ENCODE data around the gene TMEM183A.

Gene TMEM183A

GRCh38 chr1:203028784-203029553, 21.8 kb downstream of the TMEM183A start:
- peak; percentile 24 for DNase-seq (ENCODE audit: low spot score)

- DNase-seq (ENCODE audit: low spot score), result peak; percentile 30
These were observed 24.3 kb downstream of the TMEM183A start for GRCh38 chr1:203031467-203031866.

GRCh38 chr1:203033287-203033686, 26.1 kb downstream of the TMEM183A start:
- no peak for DNase-seq (ENCODE audit: low spot score)

DNA sequence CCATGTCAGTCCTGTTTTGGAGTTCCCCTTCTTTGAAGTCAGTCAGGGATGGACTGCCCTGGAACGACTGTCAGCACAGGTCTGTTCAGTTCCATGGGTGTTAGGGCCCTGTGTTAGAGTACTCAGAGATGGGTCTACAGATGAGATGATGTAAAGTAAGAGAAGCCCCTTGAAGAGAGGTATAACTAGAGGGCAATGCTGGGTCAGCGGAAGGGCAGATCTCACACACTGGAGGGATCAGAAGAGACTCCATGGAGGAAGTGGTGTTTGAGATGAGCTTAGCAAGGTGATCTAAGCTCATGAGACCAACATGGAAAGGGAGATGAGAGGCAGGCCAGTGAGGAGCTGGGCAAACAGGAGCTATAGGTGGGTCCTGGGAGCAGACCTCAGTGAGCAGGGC, 26.7 kb downstream of the TMEM183A start:
- DNase-seq (ENCODE audit: low spot score), result no peak

DNA sequence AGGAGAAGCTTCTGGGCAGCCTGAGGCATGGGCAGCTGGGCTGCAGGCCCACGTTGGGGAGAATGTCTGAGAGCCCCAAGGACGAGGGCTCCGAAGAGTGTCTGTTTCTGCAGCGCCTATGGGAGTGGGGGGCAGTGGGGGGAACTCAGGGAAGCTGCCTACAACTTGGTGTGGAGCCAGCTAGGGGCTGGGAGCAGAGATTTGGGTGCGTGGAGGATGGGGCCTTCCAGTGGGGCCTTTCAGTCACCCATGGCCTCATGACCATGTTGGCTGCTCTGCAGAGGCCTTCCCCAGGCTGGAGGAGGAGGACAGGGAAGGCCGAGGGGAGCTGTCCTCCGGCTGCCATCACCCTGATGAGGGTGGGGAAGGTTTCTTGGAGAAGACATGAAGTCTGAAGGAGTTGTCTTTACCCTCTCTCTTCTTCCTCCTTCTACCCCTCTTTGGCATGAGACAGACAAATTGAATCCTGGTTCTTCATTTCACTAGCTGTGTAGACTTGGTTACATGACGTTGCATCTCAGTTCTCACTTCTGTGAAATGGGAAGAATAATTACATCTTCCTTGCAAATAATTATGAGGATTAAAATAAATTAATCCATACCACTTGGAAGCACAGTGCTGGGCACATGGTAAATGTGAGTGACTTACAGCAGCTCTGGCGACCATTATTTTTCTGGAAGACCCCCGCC, 27.4 kb downstream of the TMEM183A start:
- peak; percentile 16 for DNase-seq (ENCODE audit: low spot score)

- peak; percentile 27 for DNase-seq (ENCODE audit: low spot score)
These were observed 28.2 kb downstream of the TMEM183A start for GRCh38 chr1:203035111-203036000.

GRCh38 chr1:203036135-203036534, 29.0 kb downstream of the TMEM183A start:
- peak; percentile 25 for DNase-seq (ENCODE audit: low spot score)

DNA sequence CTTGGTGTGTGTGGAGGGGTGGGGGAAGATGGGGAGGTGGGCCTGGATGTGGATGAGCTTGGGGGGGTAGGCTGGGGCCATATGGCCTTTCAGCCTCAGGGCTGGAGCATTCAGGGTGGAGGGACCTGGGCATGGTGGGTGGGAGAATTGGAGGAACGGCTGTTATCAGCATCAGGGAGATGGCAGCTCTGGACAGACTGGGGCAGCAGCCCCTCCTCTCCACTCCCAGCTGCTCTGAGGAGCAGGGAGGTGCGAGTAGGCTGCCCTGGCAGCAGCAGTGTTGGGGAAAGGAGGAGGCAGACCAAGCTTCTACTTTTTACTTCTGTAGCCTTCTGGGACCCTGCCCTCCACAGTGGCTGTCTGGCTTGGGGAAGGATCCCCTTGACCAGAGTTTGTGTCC, 29.4 kb downstream of the TMEM183A start:
- DNase-seq (ENCODE audit: low spot score), result peak; percentile 31

DNA sequence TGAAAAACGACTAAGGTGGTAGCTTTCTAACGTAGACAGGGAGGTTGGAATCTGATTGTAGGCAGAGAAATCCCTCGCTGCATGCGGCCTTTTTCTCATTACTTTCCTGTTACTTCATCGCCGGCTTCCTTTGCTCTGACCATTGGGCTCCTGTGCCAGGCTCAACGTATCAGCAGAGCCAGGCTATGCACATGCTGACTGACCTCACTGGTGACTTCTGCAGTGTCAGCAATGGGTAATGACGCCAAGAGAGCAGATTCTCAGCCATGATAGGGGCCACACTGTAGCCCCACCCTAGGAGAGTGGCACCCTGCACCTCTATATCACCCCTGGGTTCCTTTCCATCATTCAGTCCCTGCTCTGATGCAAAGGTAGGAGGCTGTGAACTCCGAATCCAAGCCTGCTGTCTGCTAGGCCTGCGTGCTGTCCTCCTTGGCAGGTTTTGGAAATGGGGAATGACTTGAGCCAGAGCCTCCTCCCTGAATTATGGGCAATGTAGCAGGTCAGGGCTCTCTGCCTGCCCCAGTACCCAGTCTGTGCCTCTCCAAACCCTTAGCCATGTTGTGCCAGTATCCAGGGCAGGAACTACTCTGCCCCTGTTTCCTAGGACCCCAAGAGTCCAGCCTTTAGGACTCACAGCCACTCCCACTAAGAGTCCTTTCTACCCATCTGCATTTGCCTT, 30.5 kb downstream of the TMEM183A start:
- peak; percentile 20 for DNase-seq (ENCODE audit: low spot score)

DNA sequence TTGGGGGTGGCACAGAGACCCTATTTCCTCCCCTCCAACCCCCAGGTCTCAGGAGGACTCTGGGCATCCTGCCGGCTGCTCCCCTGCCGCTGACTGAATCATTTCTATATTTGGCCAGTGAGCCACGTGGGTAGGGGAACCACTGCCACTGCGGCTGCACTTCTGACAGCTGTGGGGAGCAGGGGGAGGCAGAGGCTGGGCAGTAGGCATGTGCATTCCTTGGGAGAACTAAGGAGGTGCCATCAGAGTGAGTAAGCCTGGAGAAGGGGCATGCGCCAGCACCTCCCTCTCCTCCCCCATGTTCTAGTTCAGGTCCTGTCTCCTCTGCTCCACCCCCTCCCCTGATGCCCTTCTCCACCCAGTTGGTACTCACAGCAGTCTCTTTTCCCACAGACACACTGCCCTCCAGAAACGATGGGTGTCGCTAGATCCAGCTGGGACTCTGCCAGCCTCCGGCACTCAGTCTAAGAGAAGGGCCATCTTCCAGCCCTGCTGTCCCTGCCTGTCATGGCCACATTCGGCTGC, 31.1 kb downstream of the TMEM183A start:
- DNase-seq (ENCODE audit: low spot score), result peak; percentile 34

DNA sequence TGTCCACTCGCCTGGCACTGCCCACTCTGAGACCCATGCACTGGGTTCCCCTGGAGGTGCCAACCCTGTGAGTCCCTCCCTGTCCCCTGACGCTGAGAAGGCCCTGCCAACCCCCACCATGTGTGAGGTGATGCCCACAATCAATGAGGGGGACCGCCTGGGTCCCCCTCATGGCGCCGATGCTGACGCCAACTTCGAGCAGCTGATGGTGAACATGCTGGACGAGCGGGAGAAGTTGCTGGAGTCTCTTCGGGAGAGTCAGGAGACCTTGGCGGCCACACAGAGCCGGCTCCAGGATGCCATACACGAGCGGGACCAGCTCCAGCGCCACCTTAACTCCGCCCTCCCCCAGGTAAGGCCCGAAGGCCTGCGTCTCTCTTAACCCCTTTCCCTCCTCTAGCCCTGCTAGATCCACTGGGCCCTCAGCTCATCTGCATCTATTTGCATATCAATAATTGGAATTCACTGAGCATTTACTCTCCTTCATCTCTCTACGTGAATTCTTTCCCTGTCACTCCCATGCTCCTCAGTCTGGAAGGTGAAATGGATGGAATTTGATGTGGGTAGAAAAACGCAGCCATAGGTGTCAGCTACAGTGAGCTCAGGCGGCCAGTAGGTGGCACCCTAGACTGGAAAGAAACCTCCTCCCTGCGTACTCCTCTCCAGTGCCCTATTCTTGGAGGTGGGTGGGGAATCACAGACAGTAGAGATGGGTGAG, 31.9 kb downstream of the TMEM183A start:
- DNase-seq (ENCODE audit: low spot score), result peak; percentile 87

DNA sequence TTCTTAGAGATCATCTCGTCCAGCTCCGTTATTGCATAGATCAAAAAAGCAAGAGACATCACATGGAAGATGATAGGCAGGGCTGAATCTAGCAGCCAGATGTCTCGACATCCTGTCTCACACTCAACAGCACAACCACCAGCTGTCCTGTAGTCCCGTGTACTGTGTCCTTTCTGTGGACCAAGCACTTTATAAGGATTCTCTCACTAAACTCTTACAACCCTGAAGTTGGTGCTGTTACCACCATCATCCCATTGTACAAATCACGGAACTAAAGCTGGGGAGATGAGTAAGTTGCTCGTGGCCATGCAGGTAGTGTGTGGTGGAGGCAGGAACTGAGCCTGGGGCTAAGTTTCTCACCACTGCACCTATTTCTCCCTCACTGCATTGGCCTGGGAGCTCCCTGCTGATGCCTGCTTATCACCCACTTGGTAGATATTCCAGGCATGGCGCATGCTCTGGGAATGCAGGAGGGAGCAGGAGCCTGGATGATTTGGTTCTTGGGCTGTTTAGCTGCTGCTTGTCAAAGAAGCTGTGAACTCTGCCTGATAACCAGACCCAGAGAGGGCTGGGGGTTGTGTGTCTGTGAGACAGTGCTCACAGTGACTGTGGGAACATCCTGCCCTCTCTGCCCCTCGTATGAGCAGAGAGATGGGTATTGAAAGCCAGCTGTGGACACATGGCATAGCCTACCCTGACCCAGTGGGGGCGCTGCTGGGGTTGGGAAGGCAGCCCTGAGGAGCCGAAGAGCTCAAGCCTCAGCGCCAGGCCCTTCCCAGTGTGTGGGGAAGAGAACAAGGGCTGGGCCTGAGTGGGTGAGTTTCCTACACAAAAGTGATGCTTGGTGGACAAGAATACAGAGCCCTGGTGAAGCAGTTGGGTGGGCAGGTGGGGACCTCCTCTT, 32.7 kb downstream of the TMEM183A start:
- peak; percentile 75 for DNase-seq (ENCODE audit: low spot score)

DNA sequence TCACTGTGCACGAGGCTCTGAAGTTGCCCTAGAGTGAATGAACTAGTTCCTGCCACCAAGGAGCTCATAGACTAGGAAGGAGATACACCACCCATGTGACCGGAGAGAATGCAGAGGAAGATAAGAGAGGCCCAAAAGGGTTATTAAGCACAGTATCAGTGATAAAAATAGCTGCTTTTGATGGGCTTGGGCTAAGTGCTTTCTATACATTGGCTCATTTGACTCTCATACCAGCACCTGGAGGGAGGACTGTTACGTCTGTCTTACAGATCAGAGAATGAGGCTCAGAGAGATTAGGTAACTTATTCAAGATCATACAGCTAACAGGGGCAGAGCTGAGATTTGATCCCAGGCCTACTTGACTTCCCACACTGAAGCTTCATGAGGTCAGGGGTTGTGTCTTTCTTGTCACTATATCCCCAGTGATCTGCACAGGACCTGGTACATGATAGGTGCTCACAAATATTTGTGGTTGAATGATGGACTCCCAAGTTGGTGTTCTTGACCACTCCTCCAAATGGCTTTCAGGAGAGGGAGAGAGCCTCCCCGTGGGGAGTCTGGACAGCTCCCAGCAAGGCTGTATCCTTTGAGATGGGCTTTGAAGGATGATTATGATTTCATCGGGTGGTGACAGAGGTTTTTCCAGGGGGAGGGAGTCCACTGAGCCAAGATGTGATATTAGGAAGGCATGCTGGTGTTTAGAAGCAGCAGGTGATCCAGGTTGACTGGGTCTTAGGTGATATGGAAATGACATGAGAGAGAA, 33.5 kb downstream of the TMEM183A start:
- DNase-seq (ENCODE audit: low spot score), result no peak

DNA sequence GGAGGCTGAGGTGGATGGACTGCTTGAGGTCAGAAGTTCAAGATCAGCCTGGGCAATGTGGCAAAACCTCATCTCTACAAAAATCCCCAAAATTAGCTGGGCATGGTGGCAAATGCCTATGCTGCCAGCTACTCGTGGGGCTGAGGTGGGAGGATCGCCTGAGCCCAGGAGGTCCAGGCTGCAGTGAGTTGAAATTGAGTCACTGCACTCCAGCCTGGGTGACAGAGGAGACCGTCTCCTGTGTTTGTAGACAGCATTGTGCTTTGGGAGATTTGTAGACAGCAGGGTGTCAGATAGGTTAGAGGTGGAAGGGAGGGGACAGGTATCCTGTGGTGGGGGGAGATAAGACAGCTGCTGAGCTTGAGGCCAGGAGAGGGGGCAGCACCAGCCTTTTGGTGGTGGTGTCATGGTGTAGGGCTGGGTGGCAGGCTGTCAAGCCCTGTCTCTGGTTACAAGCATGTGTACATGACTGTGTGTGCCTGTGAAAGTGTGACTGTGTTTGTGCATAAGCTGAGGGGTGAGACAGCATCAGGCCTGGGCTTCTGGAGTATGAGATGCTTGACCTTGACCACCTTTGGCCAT, 34.3 kb downstream of the TMEM183A start:
- no peak for DNase-seq (ENCODE audit: low spot score)

GRCh38 chr1:203043830-203044545, 36.8 kb downstream of the TMEM183A start:
- no peak for DNase-seq (ENCODE audit: low spot score)

DNA sequence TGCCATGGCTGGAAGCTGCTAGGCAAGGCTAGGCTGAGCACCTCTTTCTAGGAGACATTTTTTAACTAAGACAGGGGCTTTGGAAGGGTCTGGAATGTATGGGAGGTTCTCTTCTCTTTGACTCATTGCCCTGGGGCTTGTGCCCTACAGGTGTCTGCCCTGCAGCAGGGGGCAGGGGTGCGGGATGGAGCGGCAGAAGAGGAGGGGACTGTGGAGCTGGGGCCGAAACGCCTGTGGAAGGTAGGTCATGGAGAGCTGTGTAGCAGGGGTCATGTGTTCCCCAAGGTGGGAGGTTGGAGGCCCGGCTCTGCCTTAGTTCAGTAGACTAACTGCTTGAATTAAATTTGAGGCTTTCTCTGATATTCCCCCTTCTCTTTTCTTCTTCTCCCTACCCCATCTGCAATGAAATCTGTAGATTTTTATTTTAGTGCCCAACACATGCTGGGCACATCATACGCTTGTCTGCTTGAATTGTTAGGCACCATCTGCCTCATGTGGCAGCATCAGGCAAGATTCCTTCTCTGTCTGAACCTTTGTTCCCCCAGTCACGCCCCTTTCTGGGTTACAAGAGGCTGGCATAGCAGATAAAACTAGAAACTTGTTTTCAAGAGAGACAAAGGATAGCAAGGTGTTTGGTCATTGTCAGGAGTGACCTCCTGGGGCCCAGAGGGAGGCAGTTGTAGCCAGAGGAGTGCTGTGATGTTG, 37.5 kb downstream of the TMEM183A start:
- no peak for DNase-seq (ENCODE audit: low spot score)

- DNase-seq (ENCODE audit: low spot score), result no peak
These were observed 38.2 kb downstream of the TMEM183A start for GRCh38 chr1:203045336-203045735.

Data from D341Med (cell line).